Measurements from ENCODE around the gene VARS2. TPM values are rescaled to one million over a fixed set of nuclear protein-coding genes. Genes with fewer than 3 reads are reported as not detected.
"Not testable (repeated sequence)": the region's sequence is repeated elsewhere in the genome, so short reads cannot be mapped to it uniquely, and the experiment has no call there.

The VARS2 gene
- polyA plus RNA-seq, 3 donors = 45.6 to 64.7 (median 55.3) TPM

DNA sequence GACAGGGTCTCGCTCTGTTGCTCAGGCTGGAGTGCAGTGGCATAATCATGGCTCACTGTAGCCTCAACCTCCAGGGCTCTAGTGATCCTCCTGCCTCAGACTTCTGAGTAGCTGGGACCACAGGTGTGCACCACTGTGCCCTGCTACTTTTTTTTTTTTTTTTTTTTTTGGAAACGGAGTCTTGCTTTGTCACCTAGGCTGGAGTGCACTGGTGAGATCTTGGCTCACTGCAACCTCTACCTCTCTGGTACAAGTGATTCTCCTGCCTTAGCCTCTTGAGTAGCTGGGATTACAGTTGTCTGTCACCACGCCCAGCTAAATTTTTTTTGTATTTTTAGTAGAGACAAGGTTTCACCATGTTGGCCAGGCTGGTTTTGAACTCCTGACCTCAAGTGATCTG, 13.0 kb downstream of the VARS2 start:
- DNase-seq = not testable (repeated sequence)

DNA sequence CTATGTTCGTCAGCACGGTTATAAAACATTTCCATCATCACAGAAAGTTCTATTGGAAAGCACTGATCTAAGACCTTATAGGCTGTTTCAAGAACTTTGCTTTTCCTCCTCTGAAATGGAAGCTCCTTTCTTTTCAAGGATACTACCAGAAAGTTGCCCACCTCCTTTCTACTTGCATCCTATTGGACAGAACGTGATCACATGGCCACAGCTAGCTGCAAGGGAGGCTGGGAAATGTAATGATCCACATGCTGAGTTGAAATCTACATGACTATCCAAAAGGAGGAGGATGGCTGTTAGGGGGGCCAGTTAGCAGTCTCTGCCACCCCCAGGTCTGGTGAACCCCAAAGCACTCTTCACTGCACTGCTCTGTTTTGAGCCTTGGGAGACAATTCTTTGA, 14.6 kb downstream of the VARS2 start:
- DNase-seq = no peak

DNA sequence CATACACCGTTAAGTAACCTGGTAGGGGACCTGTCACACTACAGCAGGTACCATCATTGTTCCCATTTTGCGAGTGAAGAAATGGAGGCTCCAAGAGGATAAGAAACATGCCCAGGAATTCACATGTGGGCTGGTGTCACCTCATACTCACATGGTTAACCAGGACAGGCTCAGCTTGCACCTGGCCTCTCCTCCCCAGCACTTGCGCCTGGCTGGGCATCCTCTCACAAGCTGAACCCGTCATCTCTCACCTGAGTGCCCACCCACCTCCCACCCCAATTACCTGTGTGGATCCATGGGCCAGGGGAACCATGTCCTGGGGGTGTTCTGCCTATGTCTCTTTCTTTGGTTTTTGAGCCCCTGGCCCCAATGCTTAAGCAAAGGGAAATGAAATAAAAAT, 16.5 kb downstream of the VARS2 start:
- DNase-seq = no peak

DNA sequence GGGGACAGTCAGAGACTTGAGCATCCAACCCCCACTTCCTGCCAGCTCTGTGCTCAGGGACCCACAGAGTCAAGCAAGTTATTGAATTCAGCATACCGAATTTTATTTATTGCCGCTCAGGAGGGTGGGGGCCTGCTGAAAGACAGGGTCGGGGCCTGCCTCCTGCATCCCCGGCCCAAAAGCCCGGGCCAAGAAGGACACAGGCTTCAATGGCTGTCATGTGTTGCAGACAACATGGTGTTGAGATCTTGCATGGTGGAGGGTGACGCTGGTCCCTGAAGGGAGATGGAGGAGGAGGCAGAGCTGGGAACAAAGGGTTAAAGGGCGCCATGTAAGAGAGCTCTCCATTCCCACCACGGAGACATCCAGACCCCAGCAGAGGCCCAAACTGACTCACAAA, 17.2 kb downstream of the VARS2 start:
- DNase-seq = no peak

DNA sequence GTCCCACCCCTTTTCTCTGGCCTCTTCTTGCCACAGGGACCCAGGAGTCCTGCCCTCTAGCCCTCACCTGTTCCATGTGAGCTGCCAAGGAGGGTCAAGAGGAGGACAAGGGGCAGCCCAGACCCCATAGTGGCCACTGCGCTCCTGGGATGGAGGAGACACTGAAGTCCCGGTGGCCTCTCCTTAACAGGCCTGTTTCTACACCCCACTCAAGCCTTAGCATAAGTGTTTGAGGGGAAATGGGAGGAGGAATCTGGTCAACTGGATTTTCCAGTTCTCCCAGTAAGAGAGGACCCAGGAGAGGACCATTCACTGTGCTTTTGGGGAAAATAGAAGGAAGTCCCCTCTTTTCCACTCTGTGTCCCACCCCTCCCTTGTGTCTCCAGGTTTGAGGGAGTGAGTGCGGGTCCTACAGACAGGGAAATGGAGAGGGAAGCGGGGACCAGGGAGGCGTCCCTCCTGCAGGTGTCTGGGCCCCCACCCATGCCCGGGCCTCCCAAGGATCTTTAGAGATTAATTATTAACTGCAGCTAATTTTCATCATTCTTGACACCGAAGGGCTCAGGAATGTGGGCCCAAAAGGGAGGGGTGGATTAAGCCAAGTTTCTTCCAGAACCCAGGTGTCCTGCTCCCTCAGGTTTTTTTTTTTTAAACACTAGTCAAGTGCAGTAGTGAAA, 18.1 kb downstream of the VARS2 start, which contains the start of gene SFTA2:
Gene SFTA2 (minus strand): TSS at position 202 of the 677 bp plus-strand sequence. CDS start 74 bp downstream, at position 128.
- no peak for DNase-seq

DNA sequence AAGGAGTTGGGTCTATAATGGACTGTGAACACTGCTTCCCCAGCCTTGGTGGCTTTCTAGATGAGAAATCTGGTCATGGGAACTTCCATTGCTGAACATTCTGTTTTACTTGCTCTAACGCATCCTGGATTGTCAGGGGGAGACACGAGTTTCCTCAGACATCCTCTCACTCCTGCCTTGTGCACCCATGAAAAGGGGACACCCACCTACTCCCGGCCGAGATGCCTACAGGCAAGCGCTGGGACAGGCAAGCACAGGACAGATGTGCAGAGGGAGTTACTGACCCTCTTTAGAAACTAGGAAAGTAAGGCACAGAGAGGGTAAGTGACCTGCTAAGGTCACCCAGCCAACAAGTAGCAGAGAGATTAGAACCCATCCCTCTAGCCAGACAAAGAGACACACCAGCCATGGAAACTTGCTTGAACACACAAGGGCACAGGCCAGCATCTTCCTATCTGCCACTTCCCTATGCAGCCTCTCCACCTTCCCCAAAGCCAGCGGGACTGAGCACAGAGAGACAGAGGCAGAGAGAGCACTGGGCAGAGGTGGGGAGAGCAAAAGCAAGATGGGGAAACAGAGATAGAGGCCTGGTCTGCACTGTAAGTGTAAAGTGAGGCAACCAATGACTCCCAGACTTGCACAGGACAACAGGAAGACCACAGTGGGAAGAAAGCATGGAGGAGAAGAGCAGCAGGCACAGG, 18.8 kb downstream of the VARS2 start:
- DNase-seq = no peak

DNA sequence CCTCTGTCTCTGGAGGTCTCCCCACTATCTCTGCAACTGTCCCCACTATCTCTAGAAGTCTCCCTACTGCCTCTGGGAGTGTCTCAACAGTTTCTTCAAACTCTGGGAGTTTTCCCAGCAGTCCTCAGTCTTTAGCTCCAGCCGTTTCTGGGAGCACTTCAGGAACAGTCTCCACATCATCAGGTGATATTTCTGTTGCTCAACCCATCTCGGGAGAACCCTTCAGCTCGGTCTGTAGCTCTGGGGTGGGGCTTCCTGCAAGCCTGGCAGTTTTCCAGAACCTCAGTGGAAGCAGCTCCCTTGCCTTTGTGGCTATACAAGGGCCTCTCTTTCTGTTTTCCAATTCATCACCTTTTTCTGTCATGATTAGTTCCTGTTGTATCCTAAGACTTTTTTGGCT, 21.0 kb downstream of the VARS2 start:
- no peak for DNase-seq

DNA sequence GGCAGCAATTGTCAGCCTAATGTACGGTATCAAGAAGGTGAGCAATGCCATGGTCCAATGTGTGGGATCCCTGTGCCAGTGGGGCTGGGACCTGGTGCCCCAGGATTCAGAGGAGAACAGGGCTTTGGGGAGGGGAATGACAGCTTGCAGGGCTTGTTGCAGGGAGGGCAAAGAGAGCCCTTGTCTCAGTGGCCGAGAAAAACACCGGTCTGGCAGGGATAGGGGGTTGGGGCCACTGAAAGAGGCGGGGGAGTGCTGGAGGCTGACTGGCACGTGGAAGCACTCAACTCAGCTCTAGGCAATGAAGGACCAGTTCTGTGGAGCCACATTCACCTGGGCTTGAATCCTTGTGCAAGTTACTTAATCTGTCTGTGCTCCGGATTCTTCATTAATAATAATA, 23.2 kb downstream of the VARS2 start:
- DNase-seq = no peak

DNA sequence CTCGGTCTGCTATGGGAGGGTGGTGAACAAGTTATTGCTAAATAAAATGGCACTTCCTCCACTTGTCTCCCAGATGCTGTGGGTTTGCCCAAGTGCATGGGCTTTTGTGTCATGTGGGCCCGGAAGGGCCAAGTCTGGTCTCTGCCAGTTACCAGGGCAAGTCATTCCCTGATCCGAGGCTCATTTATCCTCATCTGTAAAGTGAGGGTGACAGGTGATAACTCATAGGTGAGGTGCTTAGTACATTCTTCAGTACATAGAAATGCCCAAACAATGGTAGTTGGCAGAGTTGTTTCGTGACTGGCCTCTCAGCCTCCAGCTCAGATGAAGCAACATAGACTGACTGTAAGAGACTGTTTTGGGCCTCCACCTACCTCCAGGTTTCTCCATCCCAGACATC, 24.7 kb downstream of the VARS2 start:
- DNase-seq = no peak

DNA sequence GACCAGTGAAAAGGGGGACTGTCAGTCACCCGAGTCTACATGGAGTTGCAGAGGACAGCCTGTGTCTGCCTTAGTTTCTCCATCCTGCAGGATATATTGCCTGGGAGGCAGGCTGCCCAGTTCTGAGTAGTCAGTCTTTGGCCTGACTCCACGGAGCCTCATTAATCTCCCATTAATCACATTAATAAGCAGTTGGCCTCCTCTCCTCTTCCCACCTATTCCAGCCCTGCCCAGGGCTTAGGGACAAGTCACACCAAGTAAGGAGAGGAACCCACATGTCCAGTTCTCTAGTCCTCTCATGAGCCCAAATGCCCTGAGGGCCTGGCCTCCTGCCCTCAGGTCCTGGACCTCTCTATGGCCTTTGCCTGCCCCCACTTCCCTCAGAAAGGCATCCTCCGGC, 25.4 kb downstream of the VARS2 start:
- no peak for DNase-seq

DNA sequence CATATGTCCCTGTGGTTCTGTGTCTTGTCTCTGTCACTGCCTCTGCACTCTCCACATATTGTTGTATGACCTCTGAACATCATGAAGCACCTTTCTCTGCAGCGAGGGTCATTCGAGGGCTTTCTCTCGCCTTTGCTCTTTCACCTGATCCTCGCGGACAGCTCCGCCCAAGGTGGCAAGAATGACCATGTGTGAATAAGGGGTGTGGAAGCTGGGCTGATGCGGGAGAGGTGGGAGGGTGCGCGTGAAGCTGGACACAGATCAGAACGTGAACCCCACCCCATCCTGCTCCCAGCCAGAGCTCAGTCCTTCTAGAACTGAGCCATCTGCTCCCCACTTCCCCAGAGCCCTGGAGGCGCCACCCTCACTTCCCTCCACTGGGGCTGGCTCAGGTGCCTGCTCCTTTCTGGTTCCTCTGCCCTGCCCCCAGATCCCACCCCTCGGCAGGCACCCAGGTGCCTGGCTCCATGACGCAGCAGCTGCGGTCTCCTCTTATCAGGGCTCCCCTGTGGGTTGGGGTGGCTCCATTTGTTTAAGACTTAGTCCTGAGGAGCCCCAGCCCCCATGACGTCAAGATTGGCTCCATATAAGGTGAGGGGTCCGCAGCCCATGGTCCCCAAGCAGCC, 26.4 kb downstream of the VARS2 start, which contains the start of gene MUCL3:
Gene MUCL3 (plus strand): TSS at position 613 of the 626 bp plus-strand sequence. CDS start 27 bp downstream, outside the sequence.
- no peak for DNase-seq

DNA sequence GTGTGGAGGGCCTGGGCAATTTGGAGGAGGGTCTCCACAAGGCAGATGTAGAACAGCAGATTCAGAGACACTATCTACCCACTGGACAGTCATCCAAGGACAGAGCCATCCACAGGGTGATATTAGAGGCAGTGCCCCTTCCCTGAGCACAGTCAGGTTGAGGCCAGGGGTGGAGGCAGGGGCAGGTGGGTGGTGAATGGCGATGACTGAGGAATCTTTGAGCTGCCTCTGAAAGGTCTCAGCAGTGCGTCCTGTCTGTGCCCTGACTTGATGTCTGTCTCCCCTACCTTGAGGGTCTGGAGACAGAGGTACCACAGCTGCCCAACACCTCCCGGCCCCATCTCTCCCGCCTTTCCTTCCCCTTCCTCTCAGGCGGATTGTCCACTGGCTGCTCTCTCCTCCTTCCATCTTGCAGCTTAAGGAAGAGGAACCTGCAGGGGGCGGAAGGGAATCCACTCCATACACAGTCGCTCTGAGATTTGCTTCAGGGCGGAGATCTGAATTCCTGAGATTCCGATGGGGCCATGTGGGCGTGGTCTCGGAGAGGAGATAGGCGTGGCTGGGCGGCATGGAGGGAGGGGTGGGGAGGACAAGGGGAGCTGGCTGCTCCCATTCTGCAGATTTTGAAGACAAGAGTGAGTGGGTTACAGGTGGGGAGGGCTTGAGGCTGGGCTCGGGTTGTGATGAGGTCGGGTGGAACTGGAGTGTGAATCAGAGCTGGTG, 28.5 kb downstream of the VARS2 start:
- DNase-seq = peak; percentile 87

DNA sequence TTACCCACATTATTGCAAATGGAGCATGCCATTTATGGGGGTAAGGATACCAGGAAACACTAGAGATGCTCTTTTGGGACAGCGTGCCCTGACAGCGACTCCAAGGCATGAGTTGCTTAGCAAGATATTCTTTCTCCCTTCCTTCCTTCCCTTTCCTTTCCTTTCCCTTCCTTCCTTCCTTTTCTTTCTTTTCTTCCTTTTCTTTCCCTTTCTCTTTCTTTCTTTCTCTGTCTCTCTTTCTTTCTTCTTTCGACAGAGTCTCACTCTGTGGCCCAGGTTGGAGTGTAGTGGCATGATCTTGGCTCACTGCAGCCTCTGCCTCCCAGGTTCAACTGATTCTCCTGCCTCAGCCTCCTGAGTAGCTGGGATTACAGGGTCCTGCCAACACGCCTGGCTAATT, 30.0 kb downstream of the VARS2 start:
- no peak for DNase-seq

DNA sequence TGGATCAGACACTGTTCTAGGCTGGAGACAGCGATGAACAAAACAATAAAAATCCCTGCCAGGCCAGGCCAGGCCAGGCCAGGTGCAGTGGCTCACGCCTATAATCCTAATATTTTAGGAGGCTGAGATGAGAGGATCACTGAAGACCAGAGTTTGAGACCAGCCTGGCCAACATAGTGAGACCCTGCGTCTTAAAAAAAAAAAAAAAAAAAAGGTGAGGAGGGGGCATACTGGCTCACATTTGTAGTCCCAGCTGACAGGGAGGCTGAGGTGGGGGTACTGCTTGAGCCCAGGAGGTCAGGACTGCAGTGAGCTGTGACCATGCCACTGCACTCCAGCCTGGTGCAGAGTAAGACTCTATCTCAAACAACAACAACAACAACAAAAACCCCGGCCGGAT, 31.2 kb downstream of the VARS2 start:
- no peak for DNase-seq

DNA sequence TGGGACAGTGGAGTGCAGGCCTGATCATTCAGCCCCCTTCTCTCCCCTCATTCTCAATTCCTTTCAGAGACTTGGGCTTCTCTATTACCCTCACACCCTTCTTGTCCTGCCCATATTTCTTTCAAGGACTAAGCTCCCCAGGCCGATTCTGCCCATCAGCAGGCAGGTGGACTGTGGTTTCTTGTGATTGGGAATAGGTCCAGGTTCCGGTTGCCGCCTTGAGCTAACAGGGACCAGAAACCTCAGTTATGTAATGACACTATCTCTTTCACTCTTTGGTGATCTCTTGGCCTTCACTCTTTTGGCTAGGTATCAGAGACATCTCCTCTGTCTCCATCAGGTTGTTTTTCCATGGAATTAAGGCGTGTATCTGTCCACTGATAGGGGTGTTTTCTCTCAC, 33.2 kb downstream of the VARS2 start:
- no peak for DNase-seq

DNA sequence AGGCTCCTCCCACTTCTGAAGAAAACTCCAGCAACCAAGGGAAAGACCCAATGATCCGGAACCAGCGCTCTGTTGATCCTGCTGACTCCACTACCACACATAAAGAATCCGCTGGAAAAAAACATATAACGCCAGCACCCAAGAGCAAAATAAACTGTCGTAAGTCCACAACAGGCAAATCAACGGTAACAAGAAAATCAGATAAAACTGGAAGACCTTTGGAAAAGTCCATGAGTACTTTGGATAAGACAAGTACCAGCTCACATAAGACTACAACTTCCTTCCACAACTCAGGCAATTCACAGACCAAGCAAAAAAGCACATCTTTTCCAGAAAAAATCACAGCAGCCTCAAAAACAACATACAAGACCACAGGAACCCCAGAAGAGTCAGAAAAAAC, 34.8 kb downstream of the VARS2 start:
- DNase-seq = no peak

DNA sequence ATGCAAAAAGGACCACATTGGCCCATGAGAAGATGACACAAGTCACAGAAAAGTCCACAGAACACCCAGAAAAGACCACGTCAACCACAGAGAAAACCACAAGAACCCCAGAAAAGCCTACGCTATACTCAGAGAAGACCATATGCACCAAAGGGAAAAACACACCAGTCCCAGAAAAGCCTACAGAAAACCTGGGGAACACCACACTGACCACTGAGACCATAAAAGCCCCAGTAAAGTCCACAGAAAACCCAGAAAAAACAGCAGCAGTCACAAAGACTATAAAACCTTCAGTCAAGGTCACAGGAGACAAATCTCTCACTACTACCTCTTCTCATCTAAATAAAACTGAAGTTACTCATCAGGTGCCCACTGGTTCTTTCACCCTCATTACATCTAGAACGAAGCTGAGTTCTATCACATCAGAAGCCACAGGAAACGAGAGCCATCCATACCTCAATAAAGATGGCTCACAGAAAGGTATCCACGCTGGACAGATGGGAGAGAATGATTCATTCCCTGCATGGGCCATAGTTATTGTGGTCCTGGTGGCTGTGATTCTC, 38.0 kb downstream of the VARS2 start:
- DNase-seq = no peak

DNA sequence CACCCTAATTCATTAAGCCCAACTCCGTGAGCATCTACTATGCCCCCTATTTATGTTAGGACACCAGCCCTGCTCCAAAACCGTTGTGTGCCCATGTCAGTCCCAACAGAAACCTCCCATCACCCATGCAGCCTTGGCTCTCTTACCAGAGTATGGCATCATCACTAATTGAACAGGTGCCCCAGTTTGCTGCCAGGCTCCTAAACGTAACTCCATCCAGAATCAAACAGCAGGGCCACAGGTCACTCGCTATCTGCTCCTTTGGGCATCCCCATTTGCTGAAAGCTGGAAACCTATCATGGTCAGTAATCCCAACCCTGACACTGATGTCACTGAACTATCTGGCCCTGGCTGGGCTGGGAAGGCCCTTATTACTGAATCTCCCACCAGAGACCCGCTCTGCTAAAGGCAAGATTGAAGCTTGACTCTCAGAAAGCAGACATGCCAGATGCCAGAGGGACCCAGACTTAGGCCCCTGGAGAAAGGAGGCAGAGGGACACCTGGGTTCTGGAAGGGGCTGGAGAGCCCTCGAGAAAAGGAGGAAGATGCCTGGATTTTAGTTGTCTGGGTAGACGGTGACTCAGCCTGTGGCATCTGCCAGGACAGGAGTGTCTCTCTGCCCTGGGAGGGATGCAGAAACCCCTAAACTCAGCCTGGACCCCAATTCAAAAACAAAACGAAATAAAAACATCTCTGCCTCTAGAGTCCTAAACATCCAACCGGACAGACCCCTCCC, 40.8 kb downstream of the VARS2 start:
- DNase-seq = no peak

DNA sequence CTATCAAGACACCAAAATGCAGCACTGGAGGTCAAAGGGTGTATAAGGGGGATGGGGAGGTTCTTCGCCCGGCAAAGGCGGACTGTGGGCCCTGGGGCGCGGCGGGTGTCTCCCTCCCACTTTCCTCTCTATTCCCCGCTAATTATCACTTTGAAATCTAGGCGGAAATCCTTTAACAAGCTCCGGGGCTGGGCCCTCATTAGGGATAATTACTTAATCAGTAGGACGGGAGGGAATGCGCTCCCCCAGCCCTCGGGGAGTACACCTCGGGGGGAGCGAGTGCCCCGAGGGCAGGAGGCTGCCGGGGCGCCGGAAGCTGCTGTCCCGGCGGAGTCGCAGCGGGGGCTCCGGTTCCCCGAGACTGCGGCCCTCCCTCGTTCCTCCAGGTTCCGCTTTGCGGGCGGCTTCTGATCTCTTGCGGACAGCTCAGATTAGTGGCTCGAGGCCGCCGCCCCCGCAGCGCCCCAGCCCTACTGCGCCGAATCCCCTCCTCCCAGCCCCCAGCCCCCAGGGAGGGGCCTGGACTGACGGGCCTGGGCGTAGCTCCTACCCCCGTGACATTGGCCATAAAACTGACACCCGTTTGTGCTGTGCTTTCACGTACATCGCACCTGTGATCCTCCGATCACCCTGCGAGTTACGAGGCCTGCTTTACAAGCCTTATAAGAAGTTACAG, 41.5 kb downstream of the VARS2 start:
- DNase-seq = peak; percentile 66

DNA sequence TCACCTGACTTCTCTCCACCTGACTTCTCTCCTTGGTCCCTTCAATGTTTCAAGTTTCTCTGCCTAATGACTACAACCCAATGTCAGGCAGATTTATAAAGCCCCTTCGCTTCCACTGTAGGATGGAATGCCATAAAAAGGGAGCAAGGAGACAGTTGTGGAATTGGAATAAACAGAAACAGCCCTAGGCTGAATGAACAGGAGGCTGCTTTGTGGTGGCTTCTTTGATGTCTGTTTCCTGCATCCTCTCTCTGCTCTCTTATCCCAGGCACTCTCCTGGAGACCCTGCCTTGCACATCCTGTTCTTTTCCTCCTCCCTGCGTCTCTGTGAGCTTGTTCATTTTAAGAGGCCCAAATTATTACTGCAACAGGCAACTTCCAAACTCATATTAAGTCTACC, 43.7 kb downstream of the VARS2 start:
- DNase-seq = no peak

Data from renal pelvis (tissue), 4 donors.